Psoas muscle (tissue), 8 donors: ENCODE results near the gene ABHD12. TPM values are rescaled to one million over a fixed set of nuclear protein-coding genes. Genes with fewer than 3 reads are reported as not detected.

Experiments used
- ATAC-seq, 4 donors: fragments of 200-7000 bp; cut with Tn5 transposase; one replicate each; pipeline ENCODE4 v1.9.1; 2020; ENCODE audit warnings: moderate library complexity in 3 of 4, mild to moderate bottlenecking in 2 of 4
- DNase-seq, 2 donors: peaks; one replicate each; pipeline ENCODE4 v3.0.0-alpha.2; 2020
- H3K27ac ChIP-seq: fragments of 200-600 bp; one replicate; pipeline ENCODE4 v1.8.0; 2022
- H3K27me3 ChIP-seq, 3 donors: fragments of 200-600 bp in 1 of 3; one replicate each; pipeline versions ENCODE4 v1.6.1 to v1.8.0; 2013 to 2022; ENCODE audit warnings: low read length in 2 of 3, mild to moderate bottlenecking in 2 of 3, moderate library complexity in 1 of 3; ENCODE audit not compliant: insufficient read depth in 3 of 3
- H3K36me3 ChIP-seq, 2 donors: fragments of 200-600 bp in 1 of 2; one replicate each; pipeline versions ENCODE4 v1.6.1 to v1.8.0; 2013 to 2022; ENCODE audit warnings: low read depth in 1 of 2, mild to moderate bottlenecking in 1 of 2, moderate library complexity in 1 of 2; ENCODE audit not compliant: insufficient read depth in 1 of 2
- H3K4me1 ChIP-seq: fragments of 200-600 bp; one replicate; pipeline ENCODE4 v1.8.0; 2022
- H3K4me3 ChIP-seq: fragments of 200-600 bp; one replicate; pipeline ENCODE4 v1.8.0; 2022; ENCODE audit warnings: mild to moderate bottlenecking
- H3K9me3 ChIP-seq: fragments of 200-600 bp; one replicate; pipeline ENCODE4 v1.8.0; 2022
- WGBS, 3 donors: extraction: QIAGEN DNeasy Blood & Tissue Kit; methylation state at CpG; one replicate each; pipeline versions ENCODE4 v1.1.6 to v1.1.7; 2013; 5-methylcytosine and 5-hydroxymethylcytosine counted together
- intact Hi-C, 2 donors: fragments of 100-400 bp; cut with DNase I; formaldehyde crosslinking; loops; one replicate each; pipeline versions ENCODE4 v1.11.0 to v1.14.2; 2022
- polyA plus RNA-seq, 3 donors: library from polyadenylated mRNA; stranded (reverse); fragments of 200-250 nt; gene quantifications; one replicate each; pipeline ENCODE4 v1.2.3, GENCODE V29; 2013
- total RNA-seq, 4 donors: library from RNA; stranded (reverse); fragmentation: NEBNext Ultra II Directional in 2 of 4; extraction: Animal tissue kit (Norgen Biotek cat#: 25700) in 2 of 4; gene quantifications; one replicate each; pipeline versions ENCODE4 v1.2.1 to v1.2.4, GENCODE V29; 2021 to 2023
- TF ChIP-seq, protein P1 (sequence below): fragments of 200-600 bp; IDR thresholded peaks from one replicate; pipeline ENCODE4 v1.8.0; 2022; ENCODE audit warnings: antibody characterized with exemption
- donor health status: healthy with polysubstance abuse.
- donor health status: DM: no; HTN: no; CAD: no; lungs with moderate emphysema.
- donor health status: Bipolar disorder and iron deficiency.
- donor health status: healthy.
- donor health status: DM: yes; HTN: yes; CAD: no.
- donor health status: DM: no; HTN: no; CAD: no.
- donor health status: DM: no; HTN: no; CAD: no.
- donor health status: DM: yes; HTN: yes; CAD: no.

ABHD12 gene
- total and polyA plus RNA-seq, 7 donors = 7.9 to 15.5 (median 9.6) TPM

GRCh38 chr20:25324412-25324811, 66.2 kb downstream of the ABHD12 start:
- no peaks in the 10 kb centered on the region for H3K9me3 ChIP-seq
- H3K36me3 ChIP-seq = peaks cover 0 to 10% of the 10 kb centered on the region in 2 donors
- no peak overlapping the region for H3K4me3 ChIP-seq
- peaks cover 11% of the 10 kb centered on the region for H3K4me1 ChIP-seq
- ATAC-seq (peak in 3 of 4 donors; percentile 42 to 46 (median 44)), DNase-seq (peak in 1 of 2 donors; percentile 34)
- no peaks in the 10 kb centered on the region for H3K27me3 ChIP-seq
- no peak overlapping the region for H3K27ac ChIP-seq
- 72 to 81% (median 75%) methylated on average over 5 of the region's 5 CpGs for WGBS, 3 donors
- intact Hi-C loops = no loop called here
- TF ChIP-seq, protein P1, sequence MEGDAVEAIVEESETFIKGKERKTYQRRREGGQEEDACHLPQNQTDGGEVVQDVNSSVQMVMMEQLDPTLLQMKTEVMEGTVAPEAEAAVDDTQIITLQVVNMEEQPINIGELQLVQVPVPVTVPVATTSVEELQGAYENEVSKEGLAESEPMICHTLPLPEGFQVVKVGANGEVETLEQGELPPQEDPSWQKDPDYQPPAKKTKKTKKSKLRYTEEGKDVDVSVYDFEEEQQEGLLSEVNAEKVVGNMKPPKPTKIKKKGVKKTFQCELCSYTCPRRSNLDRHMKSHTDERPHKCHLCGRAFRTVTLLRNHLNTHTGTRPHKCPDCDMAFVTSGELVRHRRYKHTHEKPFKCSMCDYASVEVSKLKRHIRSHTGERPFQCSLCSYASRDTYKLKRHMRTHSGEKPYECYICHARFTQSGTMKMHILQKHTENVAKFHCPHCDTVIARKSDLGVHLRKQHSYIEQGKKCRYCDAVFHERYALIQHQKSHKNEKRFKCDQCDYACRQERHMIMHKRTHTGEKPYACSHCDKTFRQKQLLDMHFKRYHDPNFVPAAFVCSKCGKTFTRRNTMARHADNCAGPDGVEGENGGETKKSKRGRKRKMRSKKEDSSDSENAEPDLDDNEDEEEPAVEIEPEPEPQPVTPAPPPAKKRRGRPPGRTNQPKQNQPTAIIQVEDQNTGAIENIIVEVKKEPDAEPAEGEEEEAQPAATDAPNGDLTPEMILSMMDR = no peak

DNA sequence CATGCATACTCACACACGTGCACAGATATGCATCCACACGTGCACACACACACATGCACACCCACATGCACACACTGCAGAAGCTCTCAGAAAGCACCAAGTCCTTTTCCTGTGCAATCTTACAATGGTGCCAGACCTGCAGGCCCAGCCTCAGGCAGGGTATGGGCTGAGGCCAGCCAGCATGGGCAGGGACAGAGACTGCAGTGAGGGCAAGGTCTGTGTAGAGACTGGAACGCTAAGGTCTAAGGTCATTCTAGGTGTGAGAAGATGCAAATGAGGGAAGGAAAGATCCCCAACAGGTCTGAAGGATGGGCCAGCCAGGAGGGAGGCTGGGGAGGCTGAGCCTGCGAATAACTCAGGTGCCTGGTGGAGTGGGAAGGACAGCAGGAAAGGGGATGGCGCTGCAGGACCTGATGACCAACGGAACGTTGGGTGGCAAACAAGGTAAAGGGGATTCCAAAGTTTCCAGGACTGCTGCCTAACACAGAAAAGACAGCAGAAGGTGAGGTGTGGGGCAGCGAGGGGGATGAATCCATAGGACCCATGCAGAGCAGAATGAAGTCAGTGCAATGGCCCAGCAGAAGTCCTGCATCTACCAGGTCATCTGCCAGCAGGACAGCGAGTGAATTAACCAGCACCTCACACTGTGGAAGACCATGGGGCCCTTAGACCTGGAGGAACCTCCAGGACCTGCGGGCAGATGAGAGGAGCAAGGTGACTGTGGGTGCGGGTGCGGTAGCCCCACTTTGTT, 67.0 kb downstream of the ABHD12 start:
- DNase-seq = no peak
- ATAC-seq = no peak
- Histone ChIP-seq H3K27ac (no peak overlapping the region), H3K36me3 (peaks cover 0 to 10% of the 10 kb centered on the region in 2 donors), H3K9me3 (no peaks in the 10 kb centered on the region), H3K27me3 (no peaks in the 10 kb centered on the region), H3K4me3 (no peak overlapping the region), H3K4me1 (peaks cover 7% of the 10 kb centered on the region)
- intact Hi-C loops = no loop called here
- TF ChIP-seq, protein P1 = no peak
- WGBS, 3 donors = 92 to 94% (median 92%) methylated on average over 12 of the region's 12 CpGs

DNA sequence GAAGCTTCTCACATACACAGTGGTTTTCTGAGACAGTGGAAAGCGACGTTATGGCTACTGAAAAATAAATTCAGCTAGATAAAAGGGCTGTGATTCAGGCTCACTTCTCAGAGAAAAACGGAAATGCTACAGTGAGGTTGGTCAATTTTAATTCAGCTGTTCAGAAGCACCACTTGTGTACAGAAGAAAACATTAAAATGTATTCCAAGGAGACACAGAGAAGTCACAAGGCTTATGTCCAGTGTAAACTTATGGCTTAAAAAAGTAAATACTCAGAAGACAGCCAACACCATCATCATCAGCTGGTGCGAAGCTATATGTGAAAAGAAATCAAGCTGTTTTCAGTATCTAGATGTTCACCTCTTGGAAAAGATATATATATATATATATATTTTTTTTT, 68.6 kb downstream of the ABHD12 start:
- Histone ChIP-seq H3K4me3 (no peak overlapping the region), H3K4me1 (no peaks in the 10 kb centered on the region), H3K27ac (no peak overlapping the region), H3K27me3 (no peaks in the 10 kb centered on the region), H3K36me3 (peaks cover 0 to 10% of the 10 kb centered on the region in 2 donors), H3K9me3 (no peaks in the 10 kb centered on the region)
- TF ChIP-seq, protein P1 = no peak
- no peak for ATAC-seq
- no peak for DNase-seq
- WGBS, 3 donors = 93 to 95% (median 93%) methylated on average over 4 of the region's 4 CpGs
- intact Hi-C loops = no loop called here

GRCh38 chr20:25321262-25321831, 69.3 kb downstream of the ABHD12 start:
- Histone ChIP-seq H3K27ac (no peak overlapping the region), H3K4me3 (no peak overlapping the region), H3K4me1 (no peaks in the 10 kb centered on the region), H3K36me3 (peaks cover 0 to 10% of the 10 kb centered on the region in 2 donors), H3K9me3 (no peaks in the 10 kb centered on the region), H3K27me3 (no peaks in the 10 kb centered on the region)
- ATAC-seq (no peak), DNase-seq (no peak)
- TF ChIP-seq, protein P1 = no peak
- intact Hi-C loops = no loop called here
- WGBS, 3 donors = 97 to 100% (median 98%) methylated on average over 5 of the region's 5 CpGs
